Left hindlimb (tissue), 1 donor: ENCODE measurements around the gene SERPINF2.
"Not testable (repeated sequence)": the region's sequence is repeated elsewhere in the genome, so short reads cannot be mapped to it uniquely, and the experiment has no call there.

Source experiments
- DNase-seq: peaks from one replicate; pipeline ENCODE4 v3.0.0-alpha.2; 2018

The SERPINF2 gene

GRCh38 chr17:1716912-1717695, 25.6 kb upstream of the SERPINF2 start:
- DNase-seq, result peak; percentile 91

DNA sequence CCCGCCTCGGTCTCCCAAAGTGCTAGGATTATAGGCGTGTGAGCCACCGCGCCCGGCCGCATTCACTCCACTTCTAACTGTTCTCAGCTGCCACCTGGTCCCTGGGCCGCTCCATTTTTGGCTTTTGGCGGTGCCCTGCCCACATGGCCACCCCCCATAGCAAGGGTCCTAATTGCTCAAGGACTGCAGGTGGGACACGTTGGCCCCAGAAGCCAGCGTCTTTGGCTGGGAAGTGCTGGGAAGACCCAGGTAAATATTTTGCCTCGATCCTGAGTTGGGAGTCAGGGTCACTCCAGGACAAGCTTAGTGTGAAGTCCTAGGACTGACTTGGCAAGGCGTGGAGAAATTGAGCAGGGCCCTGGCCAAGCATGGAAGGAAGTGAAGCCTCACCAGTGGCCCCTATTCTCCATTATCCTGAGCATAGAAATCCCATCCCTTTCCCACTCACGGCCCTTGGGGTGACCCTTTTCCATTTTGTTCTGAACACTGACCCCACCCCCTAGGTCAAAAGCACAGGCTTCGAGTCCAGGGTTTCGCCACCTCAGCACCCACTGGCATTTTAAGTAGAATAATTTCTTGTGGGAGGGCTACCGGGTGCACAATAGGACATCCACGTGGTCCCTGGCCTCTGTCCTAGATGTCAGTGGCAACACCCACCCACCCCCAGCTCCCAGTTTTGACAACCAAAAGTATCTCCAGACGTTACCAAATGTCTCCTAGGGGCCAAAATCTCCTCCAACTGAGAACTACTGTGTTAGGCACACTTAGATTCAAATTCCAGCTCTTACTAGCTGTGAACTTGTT, 24.1 kb upstream of the SERPINF2 start:
- DNase-seq, result no peak

DNA sequence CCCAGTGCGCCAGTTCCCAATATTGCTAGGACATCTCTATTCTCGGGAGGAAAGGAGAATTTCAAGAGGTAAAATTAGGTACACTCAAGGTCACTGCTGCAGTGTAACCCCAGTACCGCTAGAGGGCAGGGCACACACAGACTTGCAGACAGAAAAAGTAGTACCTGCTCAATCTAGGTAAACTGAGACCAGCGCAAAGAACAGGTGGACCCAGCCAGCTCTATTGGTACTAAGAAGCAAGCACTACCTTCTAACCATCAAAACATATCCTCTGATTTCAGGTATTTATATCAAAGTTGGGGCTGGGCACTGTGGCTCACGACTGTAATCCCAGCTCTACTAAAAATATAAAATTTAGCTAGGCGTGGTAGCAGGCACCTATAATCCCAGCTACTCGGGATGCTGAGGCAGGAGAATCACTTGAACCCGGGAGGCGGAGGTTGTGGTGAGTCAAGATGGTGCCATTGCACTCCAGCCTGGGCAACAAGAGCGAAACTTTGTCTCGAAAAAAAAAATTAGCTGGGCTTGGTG, 21.8 kb upstream of the SERPINF2 start:
- peak; percentile 56 for DNase-seq

GRCh38 chr17:1722022-1722421, 20.6 kb upstream of the SERPINF2 start:
- not testable (repeated sequence) for DNase-seq

GRCh38 chr17:1724351-1724868, 18.3 kb upstream of the SERPINF2 start, which contains the start of gene WDR81:
TSS of gene WDR81 (plus strand) at chr17:1724704. CDS start at chr17:1724960, 256 bp downstream.
- DNase-seq, result peak; percentile 93

DNA sequence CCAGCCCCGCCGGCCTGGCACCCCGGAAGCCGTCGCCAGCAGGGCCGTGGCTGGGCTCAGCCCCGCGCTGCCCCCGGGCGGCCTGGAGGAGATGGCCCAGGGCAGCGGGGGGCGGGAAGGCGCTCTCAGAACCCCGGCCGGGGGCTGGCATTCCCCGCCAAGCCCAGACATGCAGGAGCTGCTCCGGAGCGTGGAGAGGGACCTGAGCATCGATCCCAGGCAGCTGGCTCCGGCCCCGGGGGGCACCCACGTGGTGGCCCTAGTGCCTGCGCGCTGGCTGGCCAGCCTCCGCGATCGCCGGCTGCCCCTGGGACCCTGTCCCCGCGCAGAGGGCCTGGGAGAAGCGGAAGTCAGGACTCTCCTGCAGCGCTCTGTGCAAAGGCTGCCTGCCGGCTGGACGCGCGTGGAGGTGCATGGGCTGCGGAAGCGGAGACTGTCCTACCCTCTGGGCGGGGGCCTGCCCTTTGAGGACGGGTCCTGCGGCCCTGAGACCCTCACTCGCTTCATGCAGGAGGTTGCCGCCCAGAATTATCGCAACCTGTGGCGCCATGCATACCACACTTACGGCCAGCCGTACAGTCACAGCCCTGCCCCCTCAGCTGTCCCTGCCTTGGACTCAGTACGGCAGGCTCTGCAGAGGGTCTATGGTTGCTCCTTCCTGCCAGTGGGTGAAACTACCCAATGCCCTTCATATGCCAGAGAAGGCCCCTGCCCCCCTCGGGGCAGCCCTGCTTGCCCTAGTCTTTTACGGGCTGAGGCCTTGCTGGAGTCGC, 17.6 kb upstream of the SERPINF2 start:
- no peak for DNase-seq

DNA sequence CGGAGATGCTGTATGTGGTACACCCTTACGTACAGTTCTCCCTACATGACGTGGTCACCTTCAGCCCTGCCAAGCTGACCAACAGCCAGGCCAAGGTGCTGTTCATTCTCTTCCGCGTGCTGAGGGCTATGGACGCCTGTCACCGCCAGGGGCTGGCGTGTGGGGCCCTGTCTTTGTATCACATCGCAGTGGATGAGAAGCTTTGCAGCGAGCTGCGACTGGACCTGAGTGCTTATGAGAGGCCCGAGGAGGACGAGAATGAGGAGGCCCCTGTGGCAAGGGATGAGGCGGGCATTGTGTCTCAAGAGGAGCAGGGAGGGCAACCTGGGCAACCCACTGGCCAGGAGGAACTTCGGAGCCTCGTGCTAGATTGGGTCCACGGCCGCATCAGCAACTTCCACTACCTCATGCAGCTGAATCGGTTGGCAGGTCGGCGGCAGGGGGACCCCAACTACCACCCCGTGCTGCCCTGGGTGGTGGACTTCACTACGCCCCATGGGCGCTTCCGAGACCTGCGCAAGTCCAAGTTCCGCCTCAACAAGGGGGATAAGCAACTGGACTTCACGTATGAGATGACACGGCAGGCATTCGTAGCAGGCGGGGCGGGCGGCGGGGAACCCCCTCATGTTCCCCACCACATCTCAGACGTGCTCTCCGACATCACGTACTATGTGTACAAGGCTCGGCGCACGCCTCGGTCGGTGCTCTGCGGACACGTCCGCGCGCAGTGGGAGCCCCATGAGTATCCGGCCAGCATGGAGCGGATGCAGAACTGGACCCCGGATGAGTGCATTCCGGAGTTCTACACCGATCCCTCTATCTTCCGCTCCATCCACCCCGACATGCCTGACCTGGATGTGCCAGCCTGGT, 16.8 kb upstream of the SERPINF2 start:
- DNase-seq, result peak; percentile 23

- peak; percentile 26 for DNase-seq
These were observed 15.9 kb upstream of the SERPINF2 start for GRCh38 chr17:1726626-1727257.

- peak; percentile 27 for DNase-seq
These were observed 15.3 kb upstream of the SERPINF2 start for GRCh38 chr17:1727258-1727789.

DNA sequence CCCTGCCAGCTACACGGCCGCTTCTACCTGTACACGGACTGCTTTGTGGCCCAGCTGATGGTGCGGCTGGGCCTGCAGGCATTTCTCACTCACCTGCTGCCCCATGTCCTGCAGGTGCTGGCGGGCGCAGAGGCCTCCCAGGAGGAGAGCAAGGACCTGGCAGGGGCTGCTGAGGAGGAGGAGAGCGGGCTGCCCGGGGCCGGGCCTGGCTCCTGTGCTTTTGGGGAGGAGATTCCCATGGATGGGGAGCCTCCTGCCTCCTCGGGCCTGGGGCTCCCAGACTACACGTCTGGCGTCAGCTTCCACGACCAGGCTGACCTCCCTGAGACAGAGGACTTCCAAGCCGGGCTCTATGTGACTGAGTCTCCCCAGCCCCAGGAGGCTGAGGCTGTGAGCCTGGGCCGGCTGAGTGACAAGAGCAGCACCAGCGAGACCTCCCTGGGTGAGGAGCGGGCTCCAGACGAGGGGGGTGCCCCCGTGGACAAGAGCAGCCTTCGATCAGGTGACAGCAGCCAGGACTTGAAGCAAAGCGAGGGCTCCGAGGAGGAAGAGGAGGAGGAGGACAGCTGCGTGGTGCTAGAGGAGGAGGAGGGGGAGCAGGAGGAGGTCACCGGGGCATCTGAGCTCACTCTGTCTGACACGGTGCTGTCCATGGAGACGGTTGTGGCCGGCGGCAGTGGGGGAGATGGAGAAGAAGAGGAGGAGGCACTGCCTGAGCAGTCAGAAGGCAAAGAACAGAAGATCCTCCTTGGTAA, 14.6 kb upstream of the SERPINF2 start:
- DNase-seq, result no peak

GRCh38 chr17:1729966-1730325, 12.7 kb upstream of the SERPINF2 start:
- no peak for DNase-seq

DNA sequence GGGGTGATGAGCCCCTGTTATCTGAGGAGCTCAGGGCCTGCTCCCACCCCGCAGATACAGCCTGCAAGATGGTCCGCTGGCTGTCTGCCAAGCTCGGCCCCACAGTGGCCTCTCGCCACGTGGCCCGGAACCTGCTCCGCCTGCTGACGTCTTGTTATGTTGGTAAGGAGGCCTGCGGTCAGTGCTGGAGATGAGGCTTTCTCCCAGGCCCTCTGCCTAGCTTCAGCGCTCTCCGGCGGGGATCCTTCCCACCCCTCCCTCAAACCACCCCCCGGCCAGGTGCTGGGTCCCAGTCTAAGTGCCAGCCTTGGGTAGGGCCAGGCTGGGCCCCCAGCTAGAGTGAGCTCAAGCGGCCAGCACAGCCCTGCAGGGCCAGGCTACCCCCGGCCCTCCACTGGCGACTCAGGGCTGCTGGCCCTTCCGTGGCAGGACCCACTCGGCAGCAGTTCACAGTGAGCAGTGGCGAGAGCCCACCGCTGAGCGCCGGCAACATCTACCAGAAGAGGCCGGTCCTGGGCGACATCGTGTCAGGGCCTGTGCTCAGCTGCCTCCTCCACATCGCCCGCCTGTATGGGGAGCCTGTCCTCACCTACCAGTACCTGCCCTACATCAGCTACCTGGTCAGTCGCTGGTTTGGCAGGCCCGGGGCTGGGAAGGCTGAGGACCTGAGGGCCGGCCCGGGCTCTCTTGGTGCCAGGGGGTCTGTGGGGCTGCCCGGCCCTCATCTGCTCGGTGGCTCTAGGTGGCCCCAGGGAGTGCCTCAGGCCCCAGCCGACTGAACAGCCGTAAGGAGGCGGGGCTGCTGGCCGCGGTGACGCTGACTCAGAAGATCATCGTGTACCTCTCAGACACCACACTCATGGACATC, 12.1 kb upstream of the SERPINF2 start:
- DNase-seq, result peak; percentile 79

DNA sequence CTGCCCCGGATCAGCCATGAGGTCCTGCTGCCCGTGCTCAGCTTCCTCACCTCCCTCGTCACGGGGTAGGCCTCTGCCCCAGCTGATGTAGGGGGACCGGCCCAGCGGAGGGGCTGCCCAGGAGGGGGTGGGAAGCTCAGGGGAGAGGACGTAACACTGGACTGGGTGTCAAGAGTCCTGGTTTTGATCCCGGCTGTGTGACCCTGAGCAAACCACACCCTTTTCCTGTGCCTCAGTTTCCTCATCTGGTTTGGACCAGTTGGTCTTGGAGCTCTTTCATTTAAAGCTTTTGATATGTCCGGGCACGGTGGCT, 11.5 kb upstream of the SERPINF2 start:
- no peak for DNase-seq

- DNase-seq, result no peak
These were observed 10.3 kb upstream of the SERPINF2 start for GRCh38 chr17:1732241-1732832.

- no peak for DNase-seq
These were observed 9.8 kb upstream of the SERPINF2 start for GRCh38 chr17:1732833-1733321.

DNA sequence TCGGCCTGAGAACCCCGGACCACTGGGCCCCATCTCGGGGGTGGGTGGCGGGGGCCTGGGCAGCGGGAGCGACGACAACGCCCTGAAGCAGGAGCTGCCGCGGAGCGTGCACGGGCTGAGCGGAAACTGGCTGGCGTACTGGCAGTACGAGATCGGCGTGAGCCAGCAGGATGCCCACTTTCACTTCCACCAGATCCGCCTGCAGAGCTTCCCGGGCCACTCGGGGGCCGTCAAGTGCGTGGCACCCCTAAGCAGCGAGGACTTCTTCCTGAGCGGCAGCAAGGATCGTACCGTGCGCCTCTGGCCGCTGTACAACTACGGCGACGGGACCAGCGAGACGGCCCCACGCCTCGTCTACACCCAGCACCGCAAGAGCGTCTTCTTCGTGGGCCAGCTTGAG, 8.9 kb upstream of the SERPINF2 start:
- DNase-seq, result no peak

DNA sequence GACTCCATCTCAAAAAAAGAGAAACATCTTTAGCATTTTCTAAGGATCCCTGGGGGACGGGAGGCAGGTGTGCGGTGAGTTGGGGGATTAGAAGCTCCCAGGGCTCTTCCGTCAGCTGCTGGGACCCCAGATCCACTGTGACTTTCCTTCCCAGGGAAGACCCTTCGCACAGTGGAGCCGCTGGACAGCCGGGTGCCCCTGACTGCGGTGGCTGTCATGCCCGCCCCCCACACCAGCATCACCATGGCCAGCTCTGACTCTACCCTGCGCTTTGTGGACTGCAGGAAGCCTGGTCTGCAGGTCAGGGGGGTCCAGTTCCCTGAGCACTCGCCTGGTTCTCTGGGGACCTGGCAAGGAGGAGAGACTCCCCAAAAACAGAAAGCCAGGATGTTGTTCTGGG, 7.3 kb upstream of the SERPINF2 start:
- DNase-seq, result no peak

- no peak for DNase-seq
These were observed 6.8 kb upstream of the SERPINF2 start for GRCh38 chr17:1735834-1736347.
